Measurements from ENCODE around the gene IL20RA. TPM values are rescaled to one million over a fixed set of nuclear protein-coding genes. Genes with fewer than 3 reads are reported as not detected.

IL20RA gene
- total RNA-seq, 1 donor from 2014 or later: not detected

GRCh38 chr6:137045222-137045789 is 541 bp upstream of the IL20RA start:
- Mint-ChIP-seq H3K27ac (ENCODE audit: unreplicated experiment) (no peak overlapping the region), H3K9me3 (ENCODE audit: unreplicated experiment) (peaks cover 7% of the 10 kb centered on the region), H3K27me3 (ENCODE audit: unreplicated experiment) (peaks cover 83% of the 10 kb centered on the region), H3K4me1 (ENCODE audit: unreplicated experiment) (peaks cover 3% of the 10 kb centered on the region), H3K36me3 (ENCODE audit: unreplicated experiment) (no peaks in the 10 kb centered on the region), H3K4me3 (ENCODE audit: unreplicated experiment) (peak overlapping the region; percentile 68)
- no peak for DNase-seq (ENCODE audit: extremely low spot score, unreplicated experiment)
- TF ChIP-seq CTCF (IDR thresholded peaks at IDR 0.05): no peak

GRCh38 chr6:137043710-137044365 is 927 bp downstream of the IL20RA start:
- TF ChIP-seq CTCF (IDR thresholded peaks at IDR 0.05): no peak
- peaks cover 3% of the 10 kb centered on the region for H3K4me1 Mint-ChIP-seq (ENCODE audit: unreplicated experiment)
- peaks cover 83% of the 10 kb centered on the region for H3K27me3 Mint-ChIP-seq (ENCODE audit: unreplicated experiment)
- no peak overlapping the region for H3K27ac Mint-ChIP-seq (ENCODE audit: unreplicated experiment)
- no peak for DNase-seq (ENCODE audit: extremely low spot score, unreplicated experiment)
- H3K36me3 Mint-ChIP-seq (ENCODE audit: unreplicated experiment): no peaks in the 10 kb centered on the region
- peak overlapping the region; percentile 74 for H3K4me3 Mint-ChIP-seq (ENCODE audit: unreplicated experiment)
- peaks cover 8% of the 10 kb centered on the region for H3K9me3 Mint-ChIP-seq (ENCODE audit: unreplicated experiment)

- TF ChIP-seq CTCF (IDR thresholded peaks at IDR 0.05): no peak
- H3K27me3 Mint-ChIP-seq (ENCODE audit: unreplicated experiment): peaks cover 72% of the 10 kb centered on the region
- no peak for DNase-seq (ENCODE audit: extremely low spot score, unreplicated experiment)
- H3K36me3 Mint-ChIP-seq (ENCODE audit: unreplicated experiment): no peaks in the 10 kb centered on the region
- H3K4me1 Mint-ChIP-seq (ENCODE audit: unreplicated experiment): peaks cover 3% of the 10 kb centered on the region
- no peak overlapping the region for H3K4me3 Mint-ChIP-seq (ENCODE audit: unreplicated experiment)
- H3K27ac Mint-ChIP-seq (ENCODE audit: unreplicated experiment): no peak overlapping the region
- peaks cover 8% of the 10 kb centered on the region for H3K9me3 Mint-ChIP-seq (ENCODE audit: unreplicated experiment)
These were observed 4.4 kb downstream of the IL20RA start for GRCh38 chr6:137040393-137040792.

- H3K27ac Mint-ChIP-seq (ENCODE audit: unreplicated experiment): no peak overlapping the region
- no peaks in the 10 kb centered on the region for H3K36me3 Mint-ChIP-seq (ENCODE audit: unreplicated experiment)
- no peak for TF ChIP-seq CTCF (IDR thresholded peaks at IDR 0.05)
- H3K4me1 Mint-ChIP-seq (ENCODE audit: unreplicated experiment): peaks cover 3% of the 10 kb centered on the region
- H3K9me3 Mint-ChIP-seq (ENCODE audit: unreplicated experiment): peaks cover 8% of the 10 kb centered on the region
- peaks cover 70% of the 10 kb centered on the region for H3K27me3 Mint-ChIP-seq (ENCODE audit: unreplicated experiment)
- H3K4me3 Mint-ChIP-seq (ENCODE audit: unreplicated experiment): no peak overlapping the region
- DNase-seq (ENCODE audit: extremely low spot score, unreplicated experiment): no peak
These were observed 5.8 kb downstream of the IL20RA start for GRCh38 chr6:137039010-137039409.

GRCh38 chr6:137036566-137037300 is 8.0 kb downstream of the IL20RA start:
- no peak for TF ChIP-seq CTCF (IDR thresholded peaks at IDR 0.05)
- Mint-ChIP-seq H3K4me3 (ENCODE audit: unreplicated experiment) (no peak overlapping the region), H3K27ac (ENCODE audit: unreplicated experiment) (no peak overlapping the region), H3K36me3 (ENCODE audit: unreplicated experiment) (no peaks in the 10 kb centered on the region), H3K27me3 (ENCODE audit: unreplicated experiment) (peaks cover 55% of the 10 kb centered on the region), H3K9me3 (ENCODE audit: unreplicated experiment) (peaks cover 8% of the 10 kb centered on the region), H3K4me1 (ENCODE audit: unreplicated experiment) (no peaks in the 10 kb centered on the region)
- no peak for DNase-seq (ENCODE audit: extremely low spot score, unreplicated experiment)

Data from osteocyte (in vitro differentiated cells).